ENCODE results near the gene CDH2.

Gene CDH2

DNA sequence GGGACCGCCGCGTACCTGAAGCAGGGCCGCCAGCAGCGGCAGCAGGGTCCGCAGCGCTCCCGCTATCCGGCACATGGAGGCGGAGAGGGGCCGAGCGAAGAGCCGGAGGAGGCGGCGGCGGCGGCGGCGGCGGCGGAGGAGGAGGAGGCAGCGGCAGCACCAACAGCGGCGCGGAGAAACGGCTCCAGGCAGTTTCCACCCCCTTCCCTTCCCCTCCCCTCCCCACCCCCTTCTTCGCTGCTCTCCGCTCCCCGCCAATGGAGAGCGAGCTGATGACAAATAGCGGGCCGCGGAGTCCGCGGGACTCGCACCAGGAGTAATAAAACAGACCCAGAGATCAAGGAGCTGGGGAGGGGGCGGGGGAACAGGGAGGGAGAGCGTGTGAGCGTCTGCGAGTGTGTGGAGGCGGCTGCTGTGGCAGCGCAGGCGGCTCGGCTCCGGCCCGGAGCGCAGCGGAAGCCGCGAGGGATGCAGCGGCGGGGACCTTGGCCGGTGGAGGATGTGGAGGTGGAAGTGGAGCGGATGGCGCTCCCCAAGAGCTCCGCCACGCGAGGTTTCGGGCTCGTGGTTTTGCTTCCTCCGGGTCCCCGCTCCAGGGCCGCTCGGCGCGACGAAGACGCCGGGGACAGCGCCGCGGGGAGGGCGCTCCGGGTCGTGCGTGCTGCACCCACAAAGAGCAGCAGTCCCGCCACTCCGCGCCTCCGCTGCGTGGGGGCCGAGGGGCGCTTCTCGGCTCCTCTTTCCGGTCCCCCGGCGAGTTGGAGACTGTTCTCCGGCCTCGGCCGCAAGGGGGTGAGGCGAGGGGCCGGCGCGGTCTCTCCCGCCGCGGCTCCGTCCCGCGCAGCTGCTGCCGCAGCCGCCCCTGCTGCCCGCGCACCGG, at the start of gene CDH2:
CDH2 (minus strand) TSS at position 183 of the 880 bp plus-strand sequence; CDS start at position 75, 108 bp downstream.
- in situ Hi-C loops (cut with HindIII; ENCODE audit: low sequenced_read_pairs), result no loop called here

DNA sequence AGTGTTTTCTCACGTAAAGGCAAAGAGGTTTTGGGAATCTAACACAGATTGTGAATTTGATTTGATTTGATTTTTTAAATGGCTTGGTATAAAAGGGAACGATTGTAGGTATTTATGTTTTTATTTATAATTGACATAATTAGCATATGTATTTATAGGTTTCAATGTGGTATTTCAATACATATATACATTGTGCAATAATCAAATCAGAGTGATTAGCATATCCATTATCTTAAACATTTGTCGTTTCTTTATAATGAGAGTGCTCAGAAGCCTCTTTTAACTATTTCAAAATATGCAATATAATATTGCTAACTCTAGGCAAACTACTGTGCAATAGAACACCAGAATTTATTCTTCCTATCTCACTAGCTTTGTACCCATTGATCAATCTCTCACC, 35.1 kb upstream of the CDH2 start:
- in situ Hi-C loops (cut with HindIII; ENCODE audit: low sequenced_read_pairs), result no loop called here

DNA sequence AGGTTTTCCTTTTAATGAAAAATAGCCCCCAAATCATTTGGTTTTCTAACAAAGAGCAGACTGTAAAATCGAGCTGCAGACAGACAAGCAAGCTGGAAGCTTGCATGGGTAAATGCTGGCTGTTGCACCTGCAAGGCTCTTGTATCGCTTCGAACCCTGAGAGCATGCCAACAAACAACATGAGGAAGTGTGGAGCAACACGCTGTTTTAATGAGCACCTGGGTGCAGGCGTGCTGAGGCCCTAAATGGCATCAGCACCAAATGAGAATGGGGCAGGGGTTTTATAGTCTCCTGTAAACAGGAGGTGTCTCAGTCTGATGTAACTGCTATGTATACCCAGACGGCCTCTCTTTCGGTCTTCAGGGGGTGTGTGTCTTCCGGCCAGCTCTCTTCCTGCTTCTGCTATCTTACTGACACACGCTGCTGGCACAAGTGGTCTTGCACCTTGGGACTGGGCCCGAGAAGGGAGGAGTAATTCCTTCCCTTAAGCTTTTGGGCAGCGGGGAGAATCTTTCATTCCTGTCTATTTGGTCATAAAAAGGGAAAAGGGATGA, 31.9 kb upstream of the CDH2 start:
- in situ Hi-C loops (cut with HindIII; ENCODE audit: low sequenced_read_pairs), result no loop called here

DNA sequence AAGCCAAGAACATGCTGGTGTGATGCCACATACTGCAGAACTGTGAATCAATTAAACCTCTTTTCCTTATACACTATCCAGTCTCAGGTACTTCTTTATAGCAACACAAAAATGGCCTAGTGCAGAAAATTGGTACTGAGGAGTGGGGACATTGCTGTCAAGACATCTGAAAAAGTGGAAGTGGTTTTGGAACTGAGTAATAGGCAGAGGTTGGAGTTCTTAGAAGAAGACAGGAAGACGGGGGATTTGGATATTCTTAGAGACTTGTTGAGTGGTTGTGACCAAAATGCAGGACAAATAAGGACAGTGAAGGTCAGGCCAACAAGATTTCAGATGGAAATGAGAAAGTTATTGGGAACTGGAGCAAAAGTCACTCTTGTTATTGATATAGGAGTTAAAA, 31.3 kb upstream of the CDH2 start:
- in situ Hi-C loops (cut with HindIII; ENCODE audit: low sequenced_read_pairs), result no loop called here

DNA sequence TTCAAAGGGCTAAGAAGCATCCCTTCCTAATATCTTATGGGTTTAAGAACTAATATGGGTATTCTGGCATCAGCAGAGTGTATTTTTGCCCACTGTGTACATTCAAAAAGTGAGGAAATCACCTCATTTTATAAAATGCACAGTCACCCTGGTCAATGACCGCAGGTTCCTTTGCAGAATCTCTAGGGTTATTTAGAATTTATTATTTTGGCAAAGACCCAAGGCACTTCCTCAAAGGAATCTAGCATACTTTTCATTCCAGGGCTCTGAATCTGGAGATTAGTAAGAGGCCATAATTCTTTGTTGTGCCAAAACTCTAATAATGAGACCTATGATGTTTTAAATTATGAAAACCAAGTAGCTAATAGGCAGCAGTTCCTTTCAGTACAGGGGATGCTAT, 27.2 kb upstream of the CDH2 start:
- in situ Hi-C loops (cut with HindIII; ENCODE audit: low sequenced_read_pairs), result no loop called here

DNA sequence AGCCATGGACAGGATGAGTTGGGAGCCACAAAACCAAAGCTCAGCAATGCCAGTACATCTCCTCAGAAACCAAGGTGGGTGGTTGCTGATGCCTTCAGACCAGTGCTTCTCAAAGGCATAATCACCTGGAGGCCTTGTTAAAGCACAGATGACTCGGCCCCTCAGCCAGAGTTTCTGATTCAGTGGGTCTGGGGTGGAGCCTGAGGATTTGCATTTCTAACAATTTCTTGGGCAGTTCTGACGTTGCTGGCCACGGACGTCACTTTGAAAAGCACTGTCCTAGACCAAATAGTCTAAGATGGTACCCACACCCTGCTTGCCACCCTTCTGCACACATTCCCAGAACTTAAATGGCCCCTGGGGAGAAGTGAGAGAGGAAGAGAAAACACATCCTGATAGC, 24.1 kb upstream of the CDH2 start:
- in situ Hi-C loops (cut with HindIII; ENCODE audit: low sequenced_read_pairs), result no loop called here

DNA sequence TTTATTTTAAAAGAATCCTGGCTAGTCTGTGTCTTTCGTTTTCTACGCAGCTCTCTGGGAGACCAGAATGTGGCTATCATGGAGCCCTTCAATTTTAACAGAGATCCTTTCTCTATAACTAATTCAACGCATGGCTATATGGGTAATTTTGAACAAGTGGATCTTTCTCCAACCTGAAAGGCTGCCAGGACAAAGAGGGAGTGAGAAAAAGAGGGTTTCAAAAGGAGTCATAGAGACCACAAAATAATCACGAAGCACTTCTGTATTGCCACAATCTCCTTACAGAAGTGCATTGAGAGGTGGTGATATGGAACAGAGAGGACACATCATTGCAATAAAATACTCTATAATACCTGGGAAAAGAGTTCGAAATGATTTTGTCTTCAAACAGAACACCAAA, 21.7 kb upstream of the CDH2 start:
- in situ Hi-C loops (cut with HindIII; ENCODE audit: low sequenced_read_pairs), result no loop called here

DNA sequence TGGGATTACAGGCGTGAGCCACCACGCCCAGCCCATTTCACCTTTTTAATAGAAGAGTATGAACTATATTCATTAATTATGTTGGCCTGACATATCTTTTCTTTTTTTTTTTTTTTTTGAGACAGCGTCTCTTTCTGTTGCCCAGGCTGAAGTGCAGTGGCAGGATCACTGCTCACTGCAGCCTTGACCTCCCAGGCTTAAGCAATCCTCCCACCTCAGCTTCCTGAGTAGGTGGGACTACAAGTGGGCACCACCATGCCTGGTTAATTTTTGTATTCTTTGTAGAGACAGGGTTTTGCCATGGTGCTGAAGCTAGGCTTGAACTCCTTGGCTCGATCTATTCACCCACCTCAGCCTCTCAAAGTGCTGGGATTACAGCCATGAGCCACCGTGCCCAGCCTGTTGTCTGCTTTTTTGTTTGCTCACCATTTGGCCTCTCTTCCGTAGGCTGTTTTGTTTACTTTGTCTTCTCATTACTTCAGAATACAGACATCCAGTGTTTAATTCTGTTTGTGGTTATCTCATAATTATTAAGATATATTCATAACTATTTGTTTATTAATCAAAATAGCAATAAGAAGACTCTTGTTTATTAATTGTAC, 16.3 kb upstream of the CDH2 start:
- in situ Hi-C loops (cut with HindIII; ENCODE audit: low sequenced_read_pairs), result no loop called here

DNA sequence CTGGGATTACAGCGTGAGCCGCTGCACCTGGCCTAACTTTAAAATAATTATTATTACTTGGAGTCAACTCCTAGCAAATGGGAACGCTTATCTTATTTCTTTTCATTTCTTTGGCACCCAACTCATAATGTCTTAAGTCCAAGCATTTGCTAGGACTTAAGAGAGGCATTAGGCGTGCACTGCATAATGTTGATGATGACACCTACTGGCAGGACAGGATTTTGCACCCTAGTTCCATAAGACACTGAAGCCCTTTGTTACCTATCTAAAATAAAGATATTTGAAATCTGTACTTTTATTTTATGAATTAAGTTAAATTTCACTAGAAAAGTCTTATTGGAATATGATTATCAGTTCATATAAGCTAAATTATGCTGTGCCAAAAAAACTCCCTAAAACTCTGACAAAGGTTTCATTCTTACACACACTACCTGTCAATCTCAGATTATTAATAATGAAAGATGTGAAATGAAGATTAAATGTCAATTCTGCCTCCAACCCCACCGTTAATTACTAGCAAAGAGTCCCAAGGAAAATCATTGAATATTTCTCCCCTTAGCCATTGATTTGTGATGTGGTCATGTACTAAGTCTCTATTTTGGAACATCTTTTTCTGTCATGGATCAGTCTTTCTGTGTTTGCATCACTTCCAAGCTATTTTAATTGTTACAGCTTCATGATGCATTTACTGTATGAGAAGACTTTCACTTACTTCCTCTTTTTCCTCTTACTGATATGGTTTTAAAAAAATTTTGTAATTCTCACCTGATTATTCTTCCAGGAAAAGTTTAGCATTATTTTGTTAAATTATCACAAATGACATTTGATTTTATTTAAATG, 12.7 kb upstream of the CDH2 start:
- in situ Hi-C loops (cut with HindIII; ENCODE audit: low sequenced_read_pairs), result no loop called here

DNA sequence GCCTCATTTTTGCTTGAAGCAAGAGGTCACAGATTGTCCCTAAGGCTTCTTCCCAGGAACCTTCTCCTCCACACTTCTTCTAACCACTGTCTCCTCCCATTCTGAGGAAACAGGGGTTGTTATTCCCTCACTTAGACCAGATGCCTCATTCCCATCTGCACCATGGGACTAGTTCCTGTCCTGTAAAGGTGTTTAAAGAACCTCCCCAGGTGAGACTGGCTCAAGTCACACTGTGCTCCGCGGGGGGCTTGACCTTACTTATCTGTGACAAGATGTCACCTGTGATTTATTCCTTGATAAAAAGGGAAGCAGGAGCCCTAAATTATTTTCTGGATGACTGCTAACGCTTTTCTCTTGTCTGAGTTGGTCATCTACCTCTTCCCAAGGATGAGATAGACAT, 8.2 kb upstream of the CDH2 start:
- in situ Hi-C loops (cut with HindIII; ENCODE audit: low sequenced_read_pairs), result no loop called here

DNA sequence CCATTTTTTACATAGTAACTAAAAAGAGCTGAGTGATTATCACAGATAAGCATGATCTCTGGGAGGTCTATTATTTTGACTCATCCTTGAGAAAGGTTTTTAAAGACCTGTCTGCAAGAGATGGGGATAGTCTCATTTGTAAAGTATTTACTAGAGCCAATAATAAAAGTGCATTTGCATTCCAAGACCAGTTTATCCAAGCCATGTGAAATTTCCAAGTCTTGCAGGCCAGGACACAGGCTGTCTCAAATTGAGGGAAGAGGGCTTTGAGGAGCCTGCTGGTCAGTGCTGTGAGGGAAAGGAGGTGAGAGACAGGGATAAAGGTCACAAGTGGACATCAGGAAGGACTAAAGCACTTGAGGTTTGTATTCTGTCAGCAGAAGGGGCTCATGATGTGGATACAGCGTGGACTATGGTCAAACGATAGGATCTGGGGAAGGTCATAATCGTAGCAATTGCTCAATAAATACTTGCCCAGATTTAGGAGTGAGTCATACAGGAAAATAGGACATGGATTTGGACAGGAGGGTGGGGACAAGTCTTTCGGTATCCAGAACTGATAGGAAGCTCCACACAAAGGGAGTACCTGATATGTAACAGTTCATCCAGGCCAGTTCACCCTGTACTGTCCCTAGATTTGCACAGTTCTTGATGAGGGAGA, 6.6 kb upstream of the CDH2 start:
- in situ Hi-C loops (cut with HindIII; ENCODE audit: low sequenced_read_pairs), result no loop called here

DNA sequence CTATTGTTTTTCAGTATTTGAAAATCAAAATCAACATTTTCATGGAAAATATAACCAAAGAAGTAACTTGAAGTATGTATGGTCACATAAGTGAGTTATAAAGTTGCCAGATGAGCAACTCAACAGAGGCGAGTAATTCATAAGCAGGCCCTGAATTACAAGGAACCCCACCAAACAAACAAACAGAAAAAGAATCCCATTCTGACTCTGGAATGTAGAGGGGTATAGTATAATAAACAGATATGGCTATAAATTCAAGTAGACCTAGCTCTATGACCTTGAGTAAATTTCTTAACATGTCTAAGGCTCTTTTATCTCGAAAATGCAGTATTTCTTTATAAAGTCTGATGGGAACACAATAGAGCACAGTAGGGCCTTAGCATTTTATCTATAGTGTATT, 4.7 kb upstream of the CDH2 start:
- in situ Hi-C loops (cut with HindIII; ENCODE audit: low sequenced_read_pairs), result no loop called here

DNA sequence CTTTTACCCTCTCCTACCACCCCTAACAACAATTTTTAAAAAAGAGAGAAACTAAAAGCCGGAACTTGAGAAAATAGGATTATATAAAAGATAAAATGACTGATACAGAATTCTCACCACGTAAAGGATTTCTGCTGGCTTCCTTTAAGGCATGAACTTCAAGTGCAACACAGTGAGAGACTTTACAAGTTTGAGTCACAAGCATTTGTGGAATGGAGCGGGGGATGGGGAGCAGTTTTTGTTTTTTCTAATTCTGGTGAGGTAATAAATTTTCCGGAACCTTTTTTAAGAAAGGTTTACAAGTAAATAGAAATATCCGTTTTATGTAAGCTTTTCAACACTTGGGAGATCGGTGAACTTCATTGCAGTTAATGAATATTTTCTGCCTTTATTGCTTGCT, 1.8 kb upstream of the CDH2 start:
- in situ Hi-C loops (cut with HindIII; ENCODE audit: low sequenced_read_pairs), result no loop called here

DNA sequence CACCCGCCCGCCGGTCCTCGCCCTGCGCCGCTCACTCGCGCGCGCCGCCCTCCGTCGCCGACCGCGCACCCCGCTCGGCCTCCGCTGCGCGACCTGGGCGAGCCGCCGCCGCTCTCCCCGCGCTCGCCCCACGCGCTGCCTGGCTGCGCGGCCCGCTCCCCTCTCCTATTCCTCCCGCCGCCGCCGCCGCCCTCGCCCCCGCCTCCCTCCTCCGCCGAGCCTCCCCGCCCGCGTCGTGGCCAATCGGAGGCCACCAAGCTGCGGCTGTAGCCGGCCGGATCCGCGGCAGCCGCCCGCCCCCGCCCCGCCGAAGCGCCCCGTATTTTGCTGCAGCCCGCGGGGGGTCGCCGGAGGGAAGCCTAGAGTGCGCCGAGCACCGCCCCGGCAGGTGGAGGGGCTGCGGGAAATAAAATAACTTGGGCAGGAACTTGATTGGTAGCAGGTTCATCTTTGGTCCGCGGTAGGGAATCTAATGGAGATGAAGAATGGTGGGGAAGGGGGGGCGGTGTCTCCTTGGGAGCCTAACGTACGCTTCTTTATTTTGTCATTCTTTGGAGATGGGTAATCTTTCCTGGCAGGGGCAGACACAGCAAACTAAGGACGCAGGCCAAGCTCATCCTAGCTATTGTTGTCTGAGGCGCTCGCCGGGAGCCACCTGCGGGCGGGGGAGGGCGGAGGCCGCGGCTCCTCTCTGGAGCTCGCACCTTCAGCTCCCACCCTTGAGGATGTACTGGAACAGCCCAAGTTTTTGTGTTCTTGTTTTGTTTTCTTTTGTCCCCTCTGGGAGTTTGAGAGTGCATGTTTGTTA, 1.1 kb upstream of the CDH2 start:
- in situ Hi-C loops (cut with HindIII; ENCODE audit: low sequenced_read_pairs), result no loop called here

DNA sequence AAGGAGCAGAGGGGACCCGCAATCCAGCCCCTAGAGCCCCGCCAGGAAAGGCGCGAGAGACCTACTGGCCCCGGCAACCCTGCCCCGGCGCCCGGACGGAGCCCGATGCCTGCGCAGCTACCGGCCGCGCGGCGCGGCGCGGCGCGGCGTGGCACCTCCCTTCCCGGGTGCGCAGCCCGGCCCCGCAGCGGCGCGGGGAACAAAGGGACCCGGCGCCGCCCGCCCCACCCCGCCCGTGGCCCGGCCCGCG, 307 bp downstream of the CDH2 start:
- in situ Hi-C loops (cut with HindIII; ENCODE audit: low sequenced_read_pairs), result no loop called here

DNA sequence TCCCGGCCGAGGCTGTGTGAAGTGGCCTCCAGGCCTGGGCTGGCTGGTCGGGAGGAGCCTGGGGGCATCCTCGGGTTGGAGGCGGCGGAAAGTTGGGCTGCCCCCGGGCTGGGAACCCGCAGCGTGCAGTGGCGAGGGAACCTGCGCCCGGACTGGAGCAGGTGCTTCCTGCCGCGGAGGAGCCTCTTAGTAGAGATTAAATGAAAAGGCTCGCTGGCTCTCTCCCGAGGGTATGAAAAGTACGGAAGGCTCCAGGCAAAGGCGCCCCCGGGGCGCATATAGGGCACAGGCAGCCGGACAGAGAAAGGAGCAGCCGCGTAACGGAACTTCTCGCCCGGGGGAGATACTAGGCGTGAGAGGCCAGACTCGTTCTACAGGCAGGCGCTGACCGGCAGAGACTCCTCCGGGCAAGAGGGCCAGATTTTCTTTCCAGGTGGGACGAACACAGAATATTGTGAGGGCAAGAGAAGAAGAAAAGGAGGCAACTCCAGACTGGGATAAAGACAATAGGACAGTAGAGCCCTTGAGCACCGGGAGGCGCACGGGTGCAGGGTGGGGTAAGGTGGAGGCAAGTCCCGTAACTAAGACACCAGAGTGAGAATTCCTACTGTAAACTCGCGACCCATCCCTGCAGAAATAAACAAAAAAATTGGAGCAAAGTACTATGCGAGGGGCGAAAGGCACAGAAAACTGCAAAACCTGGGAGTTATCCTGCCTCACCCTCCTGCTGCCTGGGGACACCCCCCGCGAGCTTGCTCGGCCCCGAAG, 816 bp downstream of the CDH2 start:
- in situ Hi-C loops (cut with HindIII; ENCODE audit: low sequenced_read_pairs), result no loop called here

DNA sequence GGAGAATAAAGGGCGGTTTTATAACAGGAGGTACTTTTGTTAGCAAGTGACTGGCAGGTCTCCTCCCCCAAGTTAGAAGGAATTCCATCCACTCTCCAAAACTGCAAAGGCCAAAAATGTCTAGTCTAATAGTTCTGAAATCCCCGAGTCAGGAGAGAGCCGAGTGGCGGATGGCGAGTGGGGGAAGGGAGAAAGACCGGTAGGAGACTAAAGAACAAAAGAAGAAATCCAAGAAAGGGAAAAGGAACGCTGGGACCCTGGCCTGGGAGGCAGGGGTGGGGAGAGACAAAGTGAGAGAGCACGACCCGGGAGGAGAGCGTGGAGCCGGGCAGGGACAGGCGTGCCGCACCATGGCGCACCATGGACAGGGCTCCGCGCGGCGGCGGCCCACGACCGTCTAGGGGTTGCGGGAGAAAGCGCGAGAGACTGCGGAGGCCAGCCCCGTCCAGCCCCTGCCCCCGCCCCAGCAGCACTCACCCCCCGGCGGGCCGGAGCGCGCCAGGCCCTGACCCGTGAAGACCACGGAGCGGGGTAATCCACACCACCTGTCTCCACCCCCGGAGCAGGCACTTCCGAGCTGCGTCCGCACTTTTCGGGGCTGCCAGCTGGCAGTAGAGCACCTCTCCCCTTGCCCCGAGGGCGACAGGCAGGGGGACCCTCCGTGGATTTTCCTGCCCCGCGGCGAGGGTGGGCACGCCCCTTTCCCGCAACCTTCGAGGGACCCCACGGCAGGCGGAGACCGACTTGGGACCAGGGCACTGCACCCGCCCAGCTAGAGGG, 1.6 kb downstream of the CDH2 start:
- in situ Hi-C loops (cut with HindIII; ENCODE audit: low sequenced_read_pairs), result no loop called here

DNA sequence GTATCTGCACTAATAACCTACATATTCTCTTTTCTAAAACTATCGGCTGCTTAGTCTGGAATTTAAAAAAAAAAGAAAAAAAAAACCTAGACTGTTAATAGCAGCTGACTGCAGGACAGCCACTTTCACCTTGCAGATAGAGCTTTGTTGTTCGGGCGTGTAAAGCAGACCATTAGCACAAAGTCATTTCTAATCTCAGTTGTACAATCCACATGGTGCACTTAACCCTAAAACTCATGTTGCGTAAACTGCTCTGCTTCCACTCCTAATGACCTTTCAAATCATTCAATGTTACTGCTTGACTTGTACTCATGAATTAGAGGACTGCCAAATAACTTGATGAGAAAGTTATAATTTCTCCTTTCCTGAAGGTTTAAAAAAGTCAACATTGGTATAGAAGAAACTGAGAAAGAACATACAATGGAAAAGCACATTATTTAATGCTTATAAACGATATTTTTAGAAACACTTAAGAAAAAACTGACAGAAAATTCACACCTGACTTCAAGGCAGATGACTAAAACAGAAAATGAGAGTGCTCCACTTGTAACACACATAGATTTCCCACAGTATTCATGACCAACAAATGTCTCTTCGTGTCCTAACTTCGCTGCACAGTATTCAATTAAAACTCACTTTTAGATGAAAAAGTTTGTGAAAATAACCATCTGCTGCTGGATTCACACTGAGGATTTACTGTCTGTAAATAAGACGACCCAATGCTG, 2.6 kb downstream of the CDH2 start:
- in situ Hi-C loops (cut with HindIII; ENCODE audit: low sequenced_read_pairs), result no loop called here
